ENCODE results near the gene TMEM245.
A peak's percentile ranks its signal among the peaks of the same experiment; 100 is the strongest.

Gene TMEM245

GRCh38 chr9:109119439-109120203 is at the start of gene TMEM245:
TSS of gene TMEM245 (minus strand) at chr9:109119947. CDS start at chr9:109119913, 34 bp downstream.
- peak; percentile 97 for DNase-seq (ENCODE audit: low read depth, low spot score)

GRCh38 chr9:109168170-109168569 is 48.4 kb upstream of the TMEM245 start:
- DNase-seq (ENCODE audit: low read depth, low spot score) = no peak

- DNase-seq (ENCODE audit: low read depth, low spot score) = peak; percentile 8
Measured at GRCh38 chr9:109167716-109168115, 48.0 kb upstream of the TMEM245 start.

GRCh38 chr9:109166771-109167601 is 47.2 kb upstream of the TMEM245 start, which contains the start of gene FRRS1L:
TSS of gene FRRS1L (minus strand) at chr9:109167249. CDS start at chr9:109167138, 111 bp downstream.
- DNase-seq (ENCODE audit: low read depth, low spot score) = no peak

- DNase-seq (ENCODE audit: low read depth, low spot score) = peak; percentile 14
Measured at GRCh38 chr9:109166171-109166770, 46.5 kb upstream of the TMEM245 start.

GRCh38 chr9:109164042-109164441 is 44.3 kb upstream of the TMEM245 start:
- DNase-seq (ENCODE audit: low read depth, low spot score) = no peak

- no peak for DNase-seq (ENCODE audit: low read depth, low spot score)
Measured at GRCh38 chr9:109163194-109163593, 43.4 kb upstream of the TMEM245 start.

- no peak for DNase-seq (ENCODE audit: low read depth, low spot score)
Measured at GRCh38 chr9:109162677-109163076, 42.9 kb upstream of the TMEM245 start.

GRCh38 chr9:109161471-109161870 is 41.7 kb upstream of the TMEM245 start:
- no peak for DNase-seq (ENCODE audit: low read depth, low spot score)

- no peak for DNase-seq (ENCODE audit: low read depth, low spot score)
Measured at GRCh38 chr9:109159583-109159982, 39.8 kb upstream of the TMEM245 start.

GRCh38 chr9:109158651-109159050 is 38.9 kb upstream of the TMEM245 start:
- no peak for DNase-seq (ENCODE audit: low read depth, low spot score)

- DNase-seq (ENCODE audit: low read depth, low spot score) = no peak
Measured at GRCh38 chr9:109156708-109157107, 37.0 kb upstream of the TMEM245 start.

- DNase-seq (ENCODE audit: low read depth, low spot score) = no peak
Measured at GRCh38 chr9:109150925-109151545, 31.3 kb upstream of the TMEM245 start.

GRCh38 chr9:109149722-109150121 is 30.0 kb upstream of the TMEM245 start:
- DNase-seq (ENCODE audit: low read depth, low spot score) = no peak

- DNase-seq (ENCODE audit: low read depth, low spot score) = no peak
Measured at GRCh38 chr9:109149089-109149488, 29.3 kb upstream of the TMEM245 start.

- DNase-seq (ENCODE audit: low read depth, low spot score) = no peak
Measured at GRCh38 chr9:109145051-109145450, 25.3 kb upstream of the TMEM245 start.

GRCh38 chr9:109143881-109144562 is 24.3 kb upstream of the TMEM245 start:
- DNase-seq (ENCODE audit: low read depth, low spot score) = peak; percentile 36

- no peak for DNase-seq (ENCODE audit: low read depth, low spot score)
Measured at GRCh38 chr9:109141375-109141774, 21.6 kb upstream of the TMEM245 start.

GRCh38 chr9:109139851-109140250 is 20.1 kb upstream of the TMEM245 start:
- DNase-seq (ENCODE audit: low read depth, low spot score) = peak; percentile 23

GRCh38 chr9:109138421-109138820 is 18.7 kb upstream of the TMEM245 start:
- no peak for DNase-seq (ENCODE audit: low read depth, low spot score)

GRCh38 chr9:109134167-109134578 is 14.4 kb upstream of the TMEM245 start:
- DNase-seq (ENCODE audit: low read depth, low spot score) = no peak

Measured in ELF-1 (cell line).